ENCODE measurements around the gene TRIP10.

Gene TRIP10

GRCh38 chr19:6720369-6721137, 18.9 kb upstream of the TRIP10 start, which contains the start of gene C3:
Gene C3, minus strand, starts transcription at chr19:6720650. Its CDS starts 61 bp downstream, at chr19:6720589.
- peak; percentile 87 for DNase-seq (ENCODE audit: low spot score)
- Histone ChIP-seq H3K27ac (peak within 1 kb of the TSS in 1 of 2 donors; percentile 47), H3K4me3 (peak within 1 kb of the TSS; percentile 48)
- TF ChIP-seq CTCF (IDR thresholded peaks at IDR 0.05) = no peak

GRCh38 chr19:6721138-6721474, 18.4 kb upstream of the TRIP10 start:
- DNase-seq (ENCODE audit: low spot score) = no peak
- TF ChIP-seq CTCF (IDR thresholded peaks at IDR 0.05) = no peak
- no peak overlapping the region for H3K27ac ChIP-seq
- no peak overlapping the region for H3K4me3 ChIP-seq

- no peak for TF ChIP-seq CTCF (IDR thresholded peaks at IDR 0.05)
- no peak overlapping the region for H3K4me3 ChIP-seq
- H3K27ac ChIP-seq = no peak overlapping the region
- no peak for DNase-seq (ENCODE audit: low spot score)
Observed at GRCh38 chr19:6721773-6722172, 17.7 kb upstream of the TRIP10 start.

- peak overlapping the region in 1 of 2 donors; percentile 70 for H3K27ac ChIP-seq
- no peak for TF ChIP-seq CTCF (IDR thresholded peaks at IDR 0.05)
- no peak for DNase-seq (ENCODE audit: low spot score)
- peak overlapping the region; percentile 42 for H3K4me3 ChIP-seq
Observed at GRCh38 chr19:6723108-6723618, 16.3 kb upstream of the TRIP10 start.

- H3K27ac ChIP-seq = peak overlapping the region in 1 of 2 donors; percentile 70
- TF ChIP-seq CTCF (IDR thresholded peaks at IDR 0.05) = no peak
- no peak overlapping the region for H3K4me3 ChIP-seq
- DNase-seq (ENCODE audit: low spot score) = no peak
Observed at GRCh38 chr19:6723738-6724137, 15.7 kb upstream of the TRIP10 start.

GRCh38 chr19:6724631-6725492, 14.6 kb upstream of the TRIP10 start:
- Histone ChIP-seq H3K4me3 (no peak overlapping the region), H3K27ac (peak overlapping the region in 1 of 2 donors; percentile 5)
- DNase-seq (ENCODE audit: low spot score) = no peak
- no peak for TF ChIP-seq CTCF (IDR thresholded peaks at IDR 0.05)

Data from coronary artery (tissue), 2 donors.